ENCODE measurements around the gene MED22. TPM values are rescaled to one million over a fixed set of nuclear protein-coding genes. Genes with fewer than 3 reads are reported as not detected.

Gene MED22
- total RNA-seq, 1 donor from 2014 or later: 23.4 TPM

- Mint-ChIP-seq H3K27me3 (ENCODE audit: unreplicated experiment) (peaks cover 12% of the 10 kb centered on the region), H3K9me3 (ENCODE audit: unreplicated experiment) (no peaks in the 10 kb centered on the region), H3K4me3 (ENCODE audit: unreplicated experiment) (no peak overlapping the region), H3K36me3 (ENCODE audit: unreplicated experiment) (no peaks in the 10 kb centered on the region), H3K4me1 (ENCODE audit: unreplicated experiment) (no peaks in the 10 kb centered on the region), H3K27ac (ENCODE audit: unreplicated experiment) (no peak overlapping the region)
- TF ChIP-seq CTCF (IDR thresholded peaks at IDR 0.05): no peak
- DNase-seq (ENCODE audit: extremely low spot score, unreplicated experiment): no peak
Observed at GRCh38 chr9:133390713-133391112, 42.8 kb upstream of the MED22 start.

- Mint-ChIP-seq H3K9me3 (ENCODE audit: unreplicated experiment) (no peaks in the 10 kb centered on the region), H3K4me3 (ENCODE audit: unreplicated experiment) (no peak overlapping the region), H3K27me3 (ENCODE audit: unreplicated experiment) (peaks cover 2% of the 10 kb centered on the region), H3K4me1 (ENCODE audit: unreplicated experiment) (no peaks in the 10 kb centered on the region), H3K36me3 (ENCODE audit: unreplicated experiment) (no peaks in the 10 kb centered on the region), H3K27ac (ENCODE audit: unreplicated experiment) (no peak overlapping the region)
- TF ChIP-seq CTCF (IDR thresholded peaks at IDR 0.05): no peak
- DNase-seq (ENCODE audit: extremely low spot score, unreplicated experiment): no peak
Observed at GRCh38 chr9:133389562-133389961, 41.6 kb upstream of the MED22 start.

GRCh38 chr9:133389025-133389557 lies 41.2 kb upstream of the MED22 start:
- Mint-ChIP-seq H3K27ac (ENCODE audit: unreplicated experiment) (no peak overlapping the region), H3K4me3 (ENCODE audit: unreplicated experiment) (no peak overlapping the region), H3K27me3 (ENCODE audit: unreplicated experiment) (peaks cover 2% of the 10 kb centered on the region), H3K4me1 (ENCODE audit: unreplicated experiment) (no peaks in the 10 kb centered on the region), H3K36me3 (ENCODE audit: unreplicated experiment) (no peaks in the 10 kb centered on the region), H3K9me3 (ENCODE audit: unreplicated experiment) (no peaks in the 10 kb centered on the region)
- TF ChIP-seq CTCF (IDR thresholded peaks at IDR 0.05): no peak
- DNase-seq (ENCODE audit: extremely low spot score, unreplicated experiment): no peak

- no peak for TF ChIP-seq CTCF (IDR thresholded peaks at IDR 0.05)
- Mint-ChIP-seq H3K36me3 (ENCODE audit: unreplicated experiment) (no peaks in the 10 kb centered on the region), H3K4me3 (ENCODE audit: unreplicated experiment) (no peak overlapping the region), H3K27me3 (ENCODE audit: unreplicated experiment) (peaks cover 2% of the 10 kb centered on the region), H3K4me1 (ENCODE audit: unreplicated experiment) (no peaks in the 10 kb centered on the region), H3K9me3 (ENCODE audit: unreplicated experiment) (no peaks in the 10 kb centered on the region), H3K27ac (ENCODE audit: unreplicated experiment) (no peak overlapping the region)
- no peak for DNase-seq (ENCODE audit: extremely low spot score, unreplicated experiment)
Observed at GRCh38 chr9:133387680-133388079, 39.7 kb upstream of the MED22 start.

- Mint-ChIP-seq H3K27ac (ENCODE audit: unreplicated experiment) (no peak overlapping the region), H3K36me3 (ENCODE audit: unreplicated experiment) (no peaks in the 10 kb centered on the region), H3K4me1 (ENCODE audit: unreplicated experiment) (no peaks in the 10 kb centered on the region), H3K9me3 (ENCODE audit: unreplicated experiment) (no peaks in the 10 kb centered on the region), H3K27me3 (ENCODE audit: unreplicated experiment) (peaks cover 2% of the 10 kb centered on the region), H3K4me3 (ENCODE audit: unreplicated experiment) (no peak overlapping the region)
- TF ChIP-seq CTCF (IDR thresholded peaks at IDR 0.05): no peak
- DNase-seq (ENCODE audit: extremely low spot score, unreplicated experiment): no peak
Observed at GRCh38 chr9:133386338-133386737, 38.4 kb upstream of the MED22 start.
